Measurements from ENCODE around the gene BIRC7.

BIRC7 gene, protein sequence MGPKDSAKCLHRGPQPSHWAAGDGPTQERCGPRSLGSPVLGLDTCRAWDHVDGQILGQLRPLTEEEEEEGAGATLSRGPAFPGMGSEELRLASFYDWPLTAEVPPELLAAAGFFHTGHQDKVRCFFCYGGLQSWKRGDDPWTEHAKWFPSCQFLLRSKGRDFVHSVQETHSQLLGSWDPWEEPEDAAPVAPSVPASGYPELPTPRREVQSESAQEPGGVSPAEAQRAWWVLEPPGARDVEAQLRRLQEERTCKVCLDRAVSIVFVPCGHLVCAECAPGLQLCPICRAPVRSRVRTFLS

DNA sequence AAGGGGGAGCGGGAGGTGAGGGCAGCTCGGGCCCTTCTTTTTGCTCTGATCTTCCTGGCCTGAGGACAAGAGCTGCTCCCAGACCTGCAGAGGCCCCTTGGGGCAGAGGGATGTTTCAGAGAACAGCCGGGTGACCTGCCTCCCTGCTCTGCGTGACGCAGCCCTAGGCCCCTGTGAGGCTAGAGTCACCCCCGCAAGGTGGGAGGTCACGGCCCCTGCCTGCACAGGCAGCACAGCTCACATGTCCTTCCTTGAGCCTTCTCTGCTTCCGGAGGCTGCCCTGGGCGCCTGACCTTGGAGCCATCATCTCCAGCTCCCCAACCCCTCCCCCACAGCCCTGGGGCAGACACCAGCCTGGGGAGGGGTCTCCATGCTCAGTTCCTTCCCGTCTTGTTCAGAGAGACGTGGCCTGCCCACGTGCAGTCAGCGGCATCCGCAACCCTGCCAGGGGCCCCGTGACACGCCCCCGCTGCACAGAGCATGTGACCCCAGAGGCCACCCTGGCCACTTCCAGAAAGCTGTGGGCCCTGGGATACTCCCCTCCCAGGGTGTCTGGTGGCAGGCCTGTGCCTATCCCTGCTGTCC lies at the start of gene BIRC7:
Gene BIRC7, plus strand, starts transcription at position 507 of the 585 bp plus-strand sequence. CDS start 192 bp downstream, outside the sequence.
- Histone ChIP-seq H3K9ac (ENCODE audit: low read depth in 1 of 2, low read length in 2 of 2) (no peak within 1 kb of the TSS), H3K4me3 (ENCODE audit: low read length in 2 of 2) (no peak within 1 kb of the TSS), H3K27ac (ENCODE audit: low read depth in 2 of 2, low read length in 2 of 2) (no peak within 1 kb of the TSS), H3K4me1 (ENCODE audit: control insufficient read depth in 2 of 2, insufficient read depth in 2 of 2, low read length in 2 of 2) (no peaks in the 10 kb centered on the region), H3K27me3 (ENCODE audit: control insufficient read depth in 2 of 2, insufficient read depth in 2 of 2, low read length in 2 of 2) (peaks cover 4% of the 10 kb centered on the region in 2 donors), H3K9me3 (ENCODE audit: control insufficient read depth in 2 of 2, low read length in 2 of 2) (no peaks in the 10 kb centered on the region), H3K36me3 (ENCODE audit: control insufficient read depth in 2 of 2, insufficient read depth in 2 of 2, low read length in 2 of 2) (no peaks in the 10 kb centered on the region)

DNA sequence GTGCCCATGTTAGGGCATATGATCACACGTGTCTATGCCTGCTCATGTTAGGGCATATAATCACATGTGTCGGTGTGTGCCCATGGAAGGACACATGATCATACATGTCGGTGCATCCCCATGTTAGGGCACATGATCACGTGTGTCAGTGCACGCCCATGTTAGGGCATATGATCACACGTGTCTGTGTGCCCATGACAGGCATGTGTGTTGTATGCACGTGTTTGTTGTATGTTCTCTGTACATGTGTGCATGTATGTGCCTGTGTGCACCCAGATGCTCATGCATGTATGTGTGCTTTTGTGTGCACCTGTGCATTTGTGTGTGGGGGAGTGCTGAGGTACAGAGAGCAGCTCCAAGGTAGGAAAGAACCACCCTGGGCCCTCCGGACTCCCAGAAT lies 49.6 kb upstream of the BIRC7 start:
- Histone ChIP-seq H3K9ac (ENCODE audit: low read depth in 1 of 2, low read length in 2 of 2) (no peak overlapping the region), H3K27ac (ENCODE audit: low read depth in 2 of 2, low read length in 2 of 2) (no peak overlapping the region), H3K36me3 (ENCODE audit: control insufficient read depth in 2 of 2, insufficient read depth in 2 of 2, low read length in 2 of 2) (no peaks in the 10 kb centered on the region), H3K27me3 (ENCODE audit: control insufficient read depth in 2 of 2, insufficient read depth in 2 of 2, low read length in 2 of 2) (no peaks in the 10 kb centered on the region), H3K4me1 (ENCODE audit: control insufficient read depth in 2 of 2, insufficient read depth in 2 of 2, low read length in 2 of 2) (peaks cover 0 to 1% of the 10 kb centered on the region in 2 donors), H3K9me3 (ENCODE audit: control insufficient read depth in 2 of 2, low read length in 2 of 2) (no peaks in the 10 kb centered on the region), H3K4me3 (ENCODE audit: low read length in 2 of 2) (no peak overlapping the region)

DNA sequence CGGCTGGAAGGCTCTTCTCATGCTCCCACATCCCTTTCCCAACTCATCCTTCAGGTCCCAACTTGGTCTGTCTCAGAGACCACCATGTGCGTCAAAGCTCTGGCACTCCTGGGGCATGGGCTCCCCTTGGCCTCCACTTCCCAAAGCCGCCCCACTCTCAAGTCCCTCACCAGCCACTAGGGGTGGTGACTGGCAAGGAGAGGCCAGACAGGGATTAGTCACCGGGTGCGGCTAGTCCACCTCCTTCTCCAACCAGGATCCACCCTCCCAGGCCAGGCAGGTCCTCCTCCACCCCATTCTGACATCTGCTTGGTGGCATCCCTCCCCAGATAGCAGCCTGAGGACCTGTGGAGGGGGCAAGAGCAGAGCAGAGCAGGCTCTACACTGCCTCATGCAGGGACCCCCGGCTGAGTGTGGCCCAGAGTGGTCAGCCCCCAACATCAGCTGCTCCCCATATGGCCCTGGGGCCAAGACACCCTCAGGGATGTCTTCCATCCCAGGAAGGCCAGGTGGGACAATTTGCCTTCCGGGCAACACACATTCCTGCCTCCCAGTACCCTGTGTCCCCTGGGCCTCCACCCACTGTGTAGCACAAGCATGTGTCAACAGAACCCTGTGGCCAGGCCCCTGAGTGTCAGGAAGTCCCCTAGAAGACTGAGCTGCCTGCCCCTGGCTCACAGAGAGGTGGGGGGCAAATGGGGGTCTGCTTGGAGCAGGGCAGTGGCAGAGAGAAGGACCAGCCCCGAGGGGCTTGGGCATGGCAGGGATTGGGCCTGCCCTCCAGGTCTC lies 49.0 kb upstream of the BIRC7 start:
- Histone ChIP-seq H3K9me3 (ENCODE audit: control insufficient read depth in 2 of 2, low read length in 2 of 2) (no peaks in the 10 kb centered on the region), H3K4me3 (ENCODE audit: low read length in 2 of 2) (no peak overlapping the region), H3K4me1 (ENCODE audit: control insufficient read depth in 2 of 2, insufficient read depth in 2 of 2, low read length in 2 of 2) (peaks cover 0 to 2% of the 10 kb centered on the region in 2 donors), H3K27ac (ENCODE audit: low read depth in 2 of 2, low read length in 2 of 2) (no peak overlapping the region), H3K36me3 (ENCODE audit: control insufficient read depth in 2 of 2, insufficient read depth in 2 of 2, low read length in 2 of 2) (no peaks in the 10 kb centered on the region), H3K9ac (ENCODE audit: low read depth in 1 of 2, low read length in 2 of 2) (no peak overlapping the region), H3K27me3 (ENCODE audit: control insufficient read depth in 2 of 2, insufficient read depth in 2 of 2, low read length in 2 of 2) (no peaks in the 10 kb centered on the region)

DNA sequence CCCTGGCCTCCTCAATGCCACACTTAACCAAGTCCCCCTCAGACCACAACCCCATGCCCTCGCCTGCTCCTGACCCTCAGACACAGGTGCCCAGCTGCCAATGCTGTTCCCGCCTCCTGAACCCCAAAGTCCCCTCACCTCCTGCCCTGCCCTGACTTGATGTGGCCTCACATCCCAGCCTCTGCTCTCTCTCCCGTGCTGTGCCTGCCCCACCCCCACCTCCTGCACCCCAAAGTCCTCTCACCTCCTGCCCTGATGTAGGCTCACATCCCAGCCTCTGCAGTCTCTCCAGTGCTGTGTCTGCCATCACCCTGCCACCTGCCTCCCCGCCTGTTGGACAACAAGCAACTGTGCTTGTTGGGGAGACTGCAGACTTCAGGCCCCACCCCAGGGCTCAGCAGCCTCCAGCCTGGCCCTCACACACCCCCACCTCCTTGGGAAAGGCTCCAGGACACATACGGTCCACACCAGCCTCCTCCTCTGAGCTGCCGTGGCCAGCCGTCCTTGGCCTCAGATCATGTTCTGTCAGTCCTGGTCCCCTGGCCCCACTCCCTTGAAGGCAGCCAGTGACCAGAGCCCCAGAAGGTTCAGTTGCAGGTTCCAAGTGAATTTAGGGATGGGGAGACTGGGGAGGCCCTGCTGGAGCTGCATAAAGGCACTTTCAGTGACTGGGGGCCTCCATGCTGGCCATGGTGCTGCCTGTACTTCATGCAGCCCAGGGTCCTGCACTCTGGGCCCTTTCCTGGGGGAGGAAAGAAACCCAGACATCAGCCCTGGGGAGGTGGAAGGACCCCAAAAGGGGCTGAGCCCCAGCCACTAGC lies 48.2 kb upstream of the BIRC7 start:
- H3K36me3 ChIP-seq (ENCODE audit: control insufficient read depth in 2 of 2, insufficient read depth in 2 of 2, low read length in 2 of 2), result no peaks in the 10 kb centered on the region
- no peak overlapping the region for H3K9ac ChIP-seq (ENCODE audit: low read depth in 1 of 2, low read length in 2 of 2)
- no peak overlapping the region for H3K4me3 ChIP-seq (ENCODE audit: low read length in 2 of 2)
- H3K27me3 ChIP-seq (ENCODE audit: control insufficient read depth in 2 of 2, insufficient read depth in 2 of 2, low read length in 2 of 2), result no peaks in the 10 kb centered on the region
- no peaks in the 10 kb centered on the region for H3K9me3 ChIP-seq (ENCODE audit: control insufficient read depth in 2 of 2, low read length in 2 of 2)
- H3K27ac ChIP-seq (ENCODE audit: low read depth in 2 of 2, low read length in 2 of 2), result no peak overlapping the region
- peaks cover 0 to 2% of the 10 kb centered on the region in 2 donors for H3K4me1 ChIP-seq (ENCODE audit: control insufficient read depth in 2 of 2, insufficient read depth in 2 of 2, low read length in 2 of 2)

DNA sequence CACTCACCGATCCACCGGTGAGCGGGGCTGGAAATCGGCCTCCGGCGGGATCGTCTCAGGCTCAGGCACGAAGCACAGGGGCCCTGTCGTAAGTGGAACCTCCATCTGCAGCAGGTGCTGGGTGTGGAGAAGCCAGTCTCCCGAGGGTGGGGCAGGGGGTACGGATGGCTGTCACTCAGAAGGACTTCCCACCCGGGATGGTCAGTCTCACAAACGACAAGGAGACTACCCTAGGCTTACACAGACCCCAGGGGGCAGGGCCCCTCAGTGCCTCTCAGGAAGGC lies 47.6 kb upstream of the BIRC7 start:
- Histone ChIP-seq H3K27ac (ENCODE audit: low read depth in 2 of 2, low read length in 2 of 2) (no peak overlapping the region), H3K4me1 (ENCODE audit: control insufficient read depth in 2 of 2, insufficient read depth in 2 of 2, low read length in 2 of 2) (peaks cover 0 to 2% of the 10 kb centered on the region in 2 donors), H3K9ac (ENCODE audit: low read depth in 1 of 2, low read length in 2 of 2) (no peak overlapping the region), H3K36me3 (ENCODE audit: control insufficient read depth in 2 of 2, insufficient read depth in 2 of 2, low read length in 2 of 2) (no peaks in the 10 kb centered on the region), H3K27me3 (ENCODE audit: control insufficient read depth in 2 of 2, insufficient read depth in 2 of 2, low read length in 2 of 2) (no peaks in the 10 kb centered on the region), H3K4me3 (ENCODE audit: low read length in 2 of 2) (no peak overlapping the region), H3K9me3 (ENCODE audit: control insufficient read depth in 2 of 2, low read length in 2 of 2) (no peaks in the 10 kb centered on the region)

DNA sequence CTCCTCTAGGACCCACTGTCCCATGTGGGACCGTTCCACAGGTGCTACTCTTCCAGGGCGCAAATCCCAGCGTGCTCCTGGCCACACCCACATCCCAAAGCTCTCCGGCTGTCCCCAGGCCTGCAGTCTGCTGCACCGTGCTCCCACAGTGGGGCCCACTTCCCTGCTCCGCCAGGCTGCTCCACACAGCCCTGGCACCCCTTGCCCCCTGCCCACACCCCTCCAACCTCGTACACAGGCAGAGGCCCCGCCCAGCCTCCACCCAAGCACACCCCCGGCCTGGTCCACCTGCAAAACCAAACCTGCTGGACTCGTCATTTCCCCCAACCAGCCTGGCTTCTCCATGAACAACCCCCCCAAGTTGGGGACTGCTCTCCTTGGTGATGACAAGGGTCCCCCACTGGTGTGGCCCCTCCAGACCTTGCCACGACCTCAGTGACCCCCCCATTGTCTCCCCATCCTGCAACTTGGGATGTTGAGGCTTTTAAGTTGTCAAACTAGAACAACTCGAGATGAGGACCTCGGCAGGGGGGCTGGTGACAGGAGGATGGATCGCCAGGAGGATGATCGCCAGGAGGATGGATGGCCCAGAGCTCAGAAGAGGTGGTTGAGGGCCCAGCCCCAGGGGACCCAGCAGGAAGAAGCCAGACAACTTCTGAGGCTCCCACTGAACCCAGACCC lies 46.9 kb upstream of the BIRC7 start:
- Histone ChIP-seq H3K36me3 (ENCODE audit: control insufficient read depth in 2 of 2, insufficient read depth in 2 of 2, low read length in 2 of 2) (no peaks in the 10 kb centered on the region), H3K27ac (ENCODE audit: low read depth in 2 of 2, low read length in 2 of 2) (no peak overlapping the region), H3K4me1 (ENCODE audit: control insufficient read depth in 2 of 2, insufficient read depth in 2 of 2, low read length in 2 of 2) (peaks cover 0 to 2% of the 10 kb centered on the region in 2 donors), H3K9ac (ENCODE audit: low read depth in 1 of 2, low read length in 2 of 2) (no peak overlapping the region), H3K27me3 (ENCODE audit: control insufficient read depth in 2 of 2, insufficient read depth in 2 of 2, low read length in 2 of 2) (no peaks in the 10 kb centered on the region), H3K9me3 (ENCODE audit: control insufficient read depth in 2 of 2, low read length in 2 of 2) (no peaks in the 10 kb centered on the region), H3K4me3 (ENCODE audit: low read length in 2 of 2) (no peak overlapping the region)

DNA sequence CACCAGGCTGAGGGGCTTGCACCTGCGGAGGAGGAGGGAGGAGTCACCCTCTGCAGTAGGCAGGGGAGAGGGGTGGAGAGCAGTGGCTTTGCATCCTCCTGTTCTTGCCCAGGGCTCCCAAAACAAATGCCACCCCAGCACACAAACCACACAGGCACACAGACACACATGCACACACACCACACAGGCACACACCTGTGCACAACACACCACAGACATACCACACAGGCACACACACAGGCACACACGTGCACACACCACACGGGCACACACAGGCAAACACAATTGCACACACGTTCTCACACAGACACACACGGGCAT lies 46.4 kb upstream of the BIRC7 start:
- no peak overlapping the region for H3K27ac ChIP-seq (ENCODE audit: low read depth in 2 of 2, low read length in 2 of 2)
- no peak overlapping the region for H3K4me3 ChIP-seq (ENCODE audit: low read length in 2 of 2)
- no peaks in the 10 kb centered on the region for H3K27me3 ChIP-seq (ENCODE audit: control insufficient read depth in 2 of 2, insufficient read depth in 2 of 2, low read length in 2 of 2)
- no peak overlapping the region for H3K9ac ChIP-seq (ENCODE audit: low read depth in 1 of 2, low read length in 2 of 2)
- no peaks in the 10 kb centered on the region for H3K9me3 ChIP-seq (ENCODE audit: control insufficient read depth in 2 of 2, low read length in 2 of 2)
- H3K4me1 ChIP-seq (ENCODE audit: control insufficient read depth in 2 of 2, insufficient read depth in 2 of 2, low read length in 2 of 2), result peaks cover 0 to 2% of the 10 kb centered on the region in 2 donors
- no peaks in the 10 kb centered on the region for H3K36me3 ChIP-seq (ENCODE audit: control insufficient read depth in 2 of 2, insufficient read depth in 2 of 2, low read length in 2 of 2)

DNA sequence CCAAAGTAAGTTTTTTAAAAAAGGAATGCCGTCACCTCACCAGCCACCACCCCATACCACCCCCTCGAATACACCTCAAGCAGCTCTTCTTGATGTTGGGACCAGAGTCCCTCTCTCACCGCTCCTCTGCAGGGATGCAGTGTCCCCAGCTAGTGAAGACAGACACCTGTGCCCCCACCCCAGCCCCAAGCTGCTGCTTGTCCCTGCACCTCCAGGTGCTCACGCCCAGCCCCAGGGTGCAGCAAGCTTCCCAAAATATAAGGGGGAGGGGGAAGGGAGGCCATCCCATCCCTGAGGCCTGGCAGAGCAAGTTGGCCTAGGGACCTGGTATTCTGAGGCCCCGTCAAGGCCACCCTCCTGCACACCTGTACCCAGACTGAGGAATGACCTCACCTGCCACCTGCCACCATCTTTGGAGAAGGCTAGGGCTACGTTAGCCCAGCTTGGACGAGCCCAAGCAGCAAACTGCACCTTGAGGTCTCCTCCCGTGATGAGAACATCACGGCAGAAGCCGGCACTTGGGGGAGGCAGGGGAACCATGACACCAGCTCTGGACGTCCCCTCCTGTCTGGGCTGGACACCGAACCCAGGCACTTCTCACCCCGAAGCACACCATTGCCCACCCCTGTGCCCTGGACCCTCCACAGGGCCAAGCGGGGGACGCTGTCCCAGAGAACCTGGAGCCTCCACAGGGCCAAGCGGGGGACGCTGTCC lies 45.7 kb upstream of the BIRC7 start:
- Histone ChIP-seq H3K9ac (ENCODE audit: low read depth in 1 of 2, low read length in 2 of 2) (no peak overlapping the region), H3K27me3 (ENCODE audit: control insufficient read depth in 2 of 2, insufficient read depth in 2 of 2, low read length in 2 of 2) (no peaks in the 10 kb centered on the region), H3K4me3 (ENCODE audit: low read length in 2 of 2) (no peak overlapping the region), H3K9me3 (ENCODE audit: control insufficient read depth in 2 of 2, low read length in 2 of 2) (no peaks in the 10 kb centered on the region), H3K27ac (ENCODE audit: low read depth in 2 of 2, low read length in 2 of 2) (no peak overlapping the region), H3K4me1 (ENCODE audit: control insufficient read depth in 2 of 2, insufficient read depth in 2 of 2, low read length in 2 of 2) (peaks cover 0 to 2% of the 10 kb centered on the region in 2 donors), H3K36me3 (ENCODE audit: control insufficient read depth in 2 of 2, insufficient read depth in 2 of 2, low read length in 2 of 2) (peaks cover 2 to 4% of the 10 kb centered on the region in 2 donors)

DNA sequence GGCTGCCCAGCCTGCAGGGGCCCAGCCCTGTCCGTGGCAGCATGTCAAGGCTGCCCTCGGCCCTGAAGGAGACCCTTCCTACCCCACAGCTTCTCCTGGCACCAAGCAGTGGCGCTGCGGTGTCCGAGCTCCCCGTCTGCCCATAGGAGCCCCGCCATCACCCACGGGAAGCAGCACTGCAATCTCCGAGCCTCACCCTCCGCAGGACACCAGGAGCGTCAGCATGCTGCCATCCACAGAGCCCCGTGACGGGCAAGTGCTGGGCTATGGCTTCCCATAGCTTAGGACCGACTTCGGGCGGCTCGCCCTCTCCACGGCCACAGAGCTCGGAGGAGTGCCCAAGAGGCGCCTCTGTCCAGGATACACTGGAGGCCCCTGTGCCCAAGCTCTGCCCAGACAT lies 44.9 kb upstream of the BIRC7 start:
- Histone ChIP-seq H3K9ac (ENCODE audit: low read depth in 1 of 2, low read length in 2 of 2) (no peak overlapping the region), H3K9me3 (ENCODE audit: control insufficient read depth in 2 of 2, low read length in 2 of 2) (no peaks in the 10 kb centered on the region), H3K27me3 (ENCODE audit: control insufficient read depth in 2 of 2, insufficient read depth in 2 of 2, low read length in 2 of 2) (no peaks in the 10 kb centered on the region), H3K36me3 (ENCODE audit: control insufficient read depth in 2 of 2, insufficient read depth in 2 of 2, low read length in 2 of 2) (peaks cover 9 to 12% of the 10 kb centered on the region in 2 donors), H3K4me3 (ENCODE audit: low read length in 2 of 2) (no peak overlapping the region), H3K4me1 (ENCODE audit: control insufficient read depth in 2 of 2, insufficient read depth in 2 of 2, low read length in 2 of 2) (peaks cover 0 to 2% of the 10 kb centered on the region in 2 donors), H3K27ac (ENCODE audit: low read depth in 2 of 2, low read length in 2 of 2) (no peak overlapping the region)

All from mucosa of rectum (tissue), 2 donors.